HepG2 (cell line): ENCODE results near the gene ZMIZ1. TPM values are rescaled to one million over a fixed set of nuclear protein-coding genes. Genes with fewer than 3 reads are reported as not detected.

Source experiments
- ELF1 ChIP-seq: sonication (generic); formaldehyde crosslinking; IDR thresholded peaks from 2 replicates; pipeline ENCODE4 v1.4.0; 2020; ENCODE audit warnings: missing genetic modification reagents
- GATAD2A ChIP-seq: IDR thresholded peaks from 2 replicates; pipeline ENCODE4 v1.6.1; 2016
- MXD1 ChIP-seq: sonication (generic); formaldehyde crosslinking; IDR thresholded peaks from 2 replicates; pipeline ENCODE4 v1.4.0; 2020; ENCODE audit warnings: mild to moderate bottlenecking, missing genetic modification reagents
- RAD21 ChIP-seq: fragments of 450-650 bp; formaldehyde crosslinking; IDR thresholded peaks from 2 replicates; pipeline ENCODE4 v1.5.0; 2020; ENCODE audit warnings: mild to moderate bottlenecking
- RBFOX2 ChIP-seq: fragments of 200-400 bp; formaldehyde crosslinking; IDR thresholded peaks from 2 replicates; pipeline ENCODE4 v1.6.1; 2017; ENCODE audit warnings: low read depth, mild to moderate bottlenecking, low read length
- SMAD1 ChIP-seq: sonication (generic); formaldehyde crosslinking; IDR thresholded peaks from 2 replicates; pipeline ENCODE4 v1.4.0; 2020; ENCODE audit warnings: missing genetic modification reagents, low read depth, mild to moderate bottlenecking, borderline replicate concordance
- SPEN ChIP-seq: sonication (generic); formaldehyde crosslinking; IDR thresholded peaks from 2 replicates; pipeline ENCODE4 v1.5.1; 2020; ENCODE audit warnings: low read depth, mild to moderate bottlenecking, missing genetic modification reagents
- TOE1 ChIP-seq: sonication (generic); formaldehyde crosslinking; IDR thresholded peaks from 2 replicates; pipeline ENCODE4 v1.4.0; 2020; ENCODE audit warnings: mild to moderate bottlenecking, missing genetic modification reagents
- ZHX2 ChIP-seq, 2 experiments: sonication (generic) in 1 of 2; formaldehyde crosslinking in 1 of 2; IDR thresholded peaks; 2 replicates each; pipeline versions ENCODE4 v1.6.1 to v1.9.0; 2014 to 2022; ENCODE audit warnings: antibody characterized with exemption in 1 of 2, borderline replicate concordance in 1 of 2, inconsistent platforms in 1 of 2, low read depth in 1 of 2, missing genetic modification reagents in 1 of 2
- ZNF121 ChIP-seq: sonication (generic); formaldehyde crosslinking; IDR thresholded peaks from 2 replicates; pipeline ENCODE4 v1.5.0; 2020; ENCODE audit warnings: mild to moderate bottlenecking, missing genetic modification reagents
- ZNF282 ChIP-seq: fragments of 450-650 bp; IDR thresholded peaks from 2 replicates; pipeline ENCODE4 v1.6.1; 2018; ENCODE audit not compliant: partially characterized antibody
- ZNF512 ChIP-seq: sonication (generic); formaldehyde crosslinking; IDR thresholded peaks from 2 replicates; pipeline ENCODE4 v1.4.0; 2020; ENCODE audit warnings: mild to moderate bottlenecking, missing genetic modification reagents
- polyA plus RNA-seq, 8 experiments: library from polyadenylated mRNA; depleted of rRNA in 3 of 8; stranded (reverse) in 7 of 8; unstranded in 1 of 8; fragments of >200 nt; fragmentation: Illumina TruSeq in 4 of 8; extraction: Trizol in 4 of 8; gene quantifications; 2 replicates each; pipeline versions ENCODE4 v1.2.1 to v1.2.3, GENCODE V29; 2011 to 2016; ENCODE audit warnings: low read depth in 4 of 8, missing spikeins in 1 of 8, mixed read lengths in 1 of 8; ENCODE audit not compliant: insufficient read depth in 1 of 8
- total RNA-seq, 5 experiments: library from RNA; depleted of rRNA; stranded (reverse); fragments of >200 nt; fragmentation: Illumina TruSeq; extraction: Trizol; gene quantifications; 2 replicates each; pipeline ENCODE4 v1.2.3, GENCODE V29; 2016; ENCODE audit warnings: low read depth in 1 of 5
- TF ChIP-seq, protein P1 (sequence below): sonication (generic); formaldehyde crosslinking; IDR thresholded peaks from 2 replicates; pipeline ENCODE4 v1.8.1; 2022; ENCODE audit warnings: low read depth, mild to moderate bottlenecking, missing genetic modification reagents

The ZMIZ1 gene
- total and polyA plus RNA-seq, 2 of the 13 experiments (the other 11 are each of a cell fraction or from before 2014, with no cell fraction given), result 5.3 to 10.2 TPM

GRCh38 chr10:79070606-79071395, 2.0 kb downstream of the ZMIZ1 start (continued):
- TF ChIP-seq ZHX2 (IDR thresholded peaks at IDR 0.05; ENCODE audit: low read depth) (no peak), ZHX2 (CRISPR knock-in tag; IDR thresholded peaks at IDR 0.05; ENCODE audit: borderline replicate concordance) (no peak), SMAD1 (CRISPR knock-in tag) (peak; percentile 63; the same call in 1 of the 2 replicates), RAD21 (CRISPR knock-in tag) (0 out of 2 replicates have a peak, but pooled peaks have one; percentile 21), GATAD2A (no peak), TOE1 (CRISPR knock-in tag) (no peak), ZNF512 (CRISPR knock-in tag) (no peak), ZNF282 (no peak), RBFOX2 (no peak), MXD1 (CRISPR knock-in tag) (no peak), SPEN (CRISPR knock-in tag) (no peak), ELF1 (no peak), ZNF121 (CRISPR knock-in tag) (no peak)
- TF ChIP-seq, protein P1, sequence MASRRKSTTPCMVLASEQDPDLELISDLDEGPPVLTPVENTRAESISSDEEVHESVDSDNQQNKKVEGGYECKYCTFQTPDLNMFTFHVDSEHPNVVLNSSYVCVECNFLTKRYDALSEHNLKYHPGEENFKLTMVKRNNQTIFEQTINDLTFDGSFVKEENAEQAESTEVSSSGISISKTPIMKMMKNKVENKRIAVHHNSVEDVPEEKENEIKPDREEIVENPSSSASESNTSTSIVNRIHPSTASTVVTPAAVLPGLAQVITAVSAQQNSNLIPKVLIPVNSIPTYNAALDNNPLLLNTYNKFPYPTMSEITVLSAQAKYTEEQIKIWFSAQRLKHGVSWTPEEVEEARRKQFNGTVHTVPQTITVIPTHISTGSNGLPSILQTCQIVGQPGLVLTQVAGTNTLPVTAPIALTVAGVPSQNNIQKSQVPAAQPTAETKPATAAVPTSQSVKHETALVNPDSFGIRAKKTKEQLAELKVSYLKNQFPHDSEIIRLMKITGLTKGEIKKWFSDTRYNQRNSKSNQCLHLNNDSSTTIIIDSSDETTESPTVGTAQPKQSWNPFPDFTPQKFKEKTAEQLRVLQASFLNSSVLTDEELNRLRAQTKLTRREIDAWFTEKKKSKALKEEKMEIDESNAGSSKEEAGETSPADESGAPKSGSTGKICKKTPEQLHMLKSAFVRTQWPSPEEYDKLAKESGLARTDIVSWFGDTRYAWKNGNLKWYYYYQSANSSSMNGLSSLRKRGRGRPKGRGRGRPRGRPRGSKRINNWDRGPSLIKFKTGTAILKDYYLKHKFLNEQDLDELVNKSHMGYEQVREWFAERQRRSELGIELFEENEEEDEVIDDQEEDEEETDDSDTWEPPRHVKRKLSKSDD (CRISPR knock-in tag), result no peak
